CD4-positive, alpha-beta T cell treated with Interleukin-12 subunit alpha and Interleukin-12 subunit beta, for 1 hour (primary cell): ENCODE measurements around the gene GBP7.

Experiments
- DNase-seq: peaks from one replicate; pipeline ENCODE4 v3.0.0-alpha.2; 2020

Gene GBP7

GRCh38 chr1:89104687-89105086, 71.1 kb downstream of the GBP7 start:
- no peak for DNase-seq

DNA sequence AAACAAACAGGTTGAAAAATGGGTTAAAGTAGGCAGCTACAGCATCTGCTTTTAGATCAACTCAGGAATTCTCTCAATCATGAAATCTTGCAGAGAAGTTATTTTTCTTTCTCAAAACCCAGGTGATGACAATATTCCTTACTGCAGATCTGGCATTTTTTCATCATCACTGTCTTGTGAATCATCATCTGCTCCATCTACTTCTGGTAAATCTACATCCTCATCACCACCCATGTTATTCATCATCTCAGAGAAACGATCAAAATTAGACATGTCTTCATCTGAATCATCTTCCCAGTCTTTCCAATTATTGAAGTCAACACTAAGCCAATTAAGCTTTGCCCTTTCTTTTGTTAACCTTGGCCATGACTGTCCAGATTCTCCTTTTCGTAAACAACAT, 71.7 kb downstream of the GBP7 start:
- no peak for DNase-seq

- no peak for DNase-seq
Observed at GRCh38 chr1:89102021-89102420, 73.8 kb downstream of the GBP7 start.

GRCh38 chr1:89100412-89100811, 75.4 kb downstream of the GBP7 start:
- no peak for DNase-seq

DNA sequence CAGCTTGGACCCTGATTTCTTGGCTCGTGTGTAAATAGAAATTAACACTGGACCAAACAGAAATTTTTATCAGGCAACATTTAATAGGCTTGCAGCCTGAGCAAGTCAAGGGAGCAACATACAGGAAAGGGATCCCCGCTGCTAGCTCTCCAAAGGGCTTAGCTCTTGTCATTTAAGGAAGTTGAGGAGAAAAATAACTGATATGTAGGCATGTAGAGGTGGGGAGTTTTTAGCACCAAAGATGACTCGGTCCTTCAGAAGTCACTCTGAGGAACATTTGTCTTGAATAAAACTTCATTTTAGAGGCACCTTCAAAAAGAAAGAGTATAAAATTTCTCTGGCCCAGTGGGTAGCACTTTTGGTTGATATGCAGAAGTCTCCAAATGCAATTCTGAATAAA, 76.9 kb downstream of the GBP7 start:
- no peak for DNase-seq

DNA sequence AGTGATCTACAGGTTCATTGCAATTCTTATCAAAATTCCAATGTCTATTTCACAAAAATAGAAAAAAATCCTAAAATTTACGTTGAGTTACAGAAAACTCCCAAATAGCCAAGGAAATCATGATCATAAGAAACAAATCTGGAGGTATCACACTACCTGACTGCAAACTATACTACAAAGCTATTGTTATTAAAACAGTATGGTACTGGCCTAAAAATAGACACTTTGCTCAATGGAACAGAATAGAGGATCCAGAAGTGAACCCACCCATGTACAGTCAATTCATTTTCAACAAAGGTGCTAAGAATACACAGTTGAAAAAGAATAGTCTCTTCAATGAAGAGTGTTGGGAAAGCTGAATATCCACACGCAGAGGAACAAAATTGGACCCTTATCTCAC, 80.1 kb downstream of the GBP7 start:
- DNase-seq, result no peak

DNA sequence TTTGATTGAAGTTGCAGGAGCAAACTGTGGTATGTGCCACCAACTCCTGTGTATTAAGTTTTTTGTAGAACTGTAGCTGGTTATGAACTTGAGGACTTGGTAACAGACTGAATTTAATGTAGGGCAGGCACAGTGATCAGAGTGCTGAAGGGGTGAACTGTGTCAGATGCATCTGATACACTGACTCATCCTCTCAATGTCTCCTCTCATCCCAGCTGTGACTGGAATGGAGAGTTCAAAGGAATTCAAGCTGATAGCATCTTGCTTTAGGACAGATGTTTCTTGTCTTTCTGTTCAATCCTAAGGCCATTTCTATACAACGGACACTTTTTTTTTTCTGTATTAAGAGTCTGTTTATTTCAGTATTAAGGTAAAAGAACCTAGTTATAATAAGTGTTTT, 85.8 kb downstream of the GBP7 start:
- no peak for DNase-seq

- no peak for DNase-seq
Observed at GRCh38 chr1:89088572-89088971, 87.2 kb downstream of the GBP7 start.

DNA sequence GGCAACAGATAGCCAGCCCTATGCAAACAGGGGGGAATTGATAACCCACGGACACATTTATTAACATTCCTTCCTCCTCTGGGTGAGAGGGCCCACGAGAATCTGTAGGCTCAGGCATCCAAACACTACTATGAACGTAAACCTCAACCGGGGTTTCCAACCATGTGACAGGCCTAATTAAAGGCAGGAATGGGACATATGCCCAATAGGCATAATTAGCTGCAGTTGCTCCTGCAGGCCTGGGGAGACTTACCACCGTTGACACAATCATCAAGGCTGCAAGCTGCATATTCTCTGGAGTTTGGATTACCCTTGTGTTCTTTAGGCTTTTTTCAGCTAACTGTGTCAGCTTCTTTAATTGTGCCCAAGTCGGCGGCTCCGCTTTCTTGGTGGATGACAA, 88.6 kb downstream of the GBP7 start:
- no peak for DNase-seq

GRCh38 chr1:89085781-89086180, 90.0 kb downstream of the GBP7 start:
- peak; percentile 77 for DNase-seq
